ENCODE results near the gene SYN1. TPM values are rescaled to one million over a fixed set of nuclear protein-coding genes. Genes with fewer than 3 reads are reported as not detected.
A peak's percentile ranks its signal among the peaks of the same experiment; 100 is the strongest.
"Not testable (repeated sequence)": the region's sequence is repeated elsewhere in the genome, so short reads cannot be mapped to it uniquely, and the experiment has no call there.

SYN1 gene
- polyA plus RNA-seq (2013, experiment 1 of 2), result 8.3 TPM
- 10.6 TPM for polyA plus RNA-seq (2013, experiment 2 of 2)

DNA sequence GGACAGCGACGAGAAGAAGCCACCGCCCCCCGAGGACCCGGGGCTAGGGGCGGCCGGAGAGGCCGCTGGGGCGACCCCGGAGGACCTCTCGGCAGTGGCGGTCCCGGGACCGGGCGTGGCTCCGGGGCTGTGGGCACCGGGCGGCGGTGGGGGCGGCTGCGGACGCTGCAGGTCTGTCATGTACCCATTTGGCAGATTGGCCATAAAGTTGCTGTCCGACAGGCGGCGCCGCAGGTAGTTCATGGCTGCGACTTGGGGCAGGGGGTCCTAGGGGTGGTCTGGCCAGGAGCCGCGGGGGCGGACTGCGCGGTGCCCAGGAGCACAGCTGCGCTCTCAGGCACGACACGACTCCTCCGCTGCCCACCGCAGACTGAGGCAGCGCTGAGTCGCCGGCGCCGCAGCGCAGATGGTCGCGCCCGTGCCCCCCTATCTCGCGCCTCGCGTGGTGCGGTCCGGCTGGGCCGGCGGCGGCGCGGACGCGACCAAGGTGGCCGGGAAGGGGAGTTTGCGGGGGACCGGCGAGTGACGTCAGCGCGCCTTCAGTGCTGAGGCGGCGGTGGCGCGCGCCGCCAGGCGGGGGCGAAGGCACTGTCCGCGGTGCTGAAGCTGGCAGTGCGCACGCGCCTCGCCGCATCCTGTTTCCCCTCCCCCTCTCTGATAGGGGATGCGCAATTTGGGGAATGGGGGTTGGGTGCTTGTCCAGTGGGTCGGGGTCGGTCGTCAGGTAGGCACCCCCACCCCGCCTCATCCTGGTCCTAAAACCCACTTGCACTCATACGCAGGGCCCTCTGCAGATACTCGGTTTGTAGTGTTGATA lies at the start of gene SYN1:
Gene SYN1 (minus strand): TSS at position 372 of the 817 bp plus-strand sequence. CDS start 129 bp downstream, at position 243.
- no peak within 1 kb of the TSS for H3K9ac ChIP-seq (ENCODE audit: low read depth, low read length)
- no peaks in the 10 kb centered on the region for H3K36me3 ChIP-seq (ENCODE audit: insufficient read depth, low read length)
- WGBS, result 1% methylated on average over 64 of the region's 88 CpGs
- peak within 1 kb of the TSS; percentile 54 for H3K4me3 ChIP-seq (ENCODE audit: low read length)
- no peaks in the 10 kb centered on the region; the same call in 1 of the 2 replicates for H3K4me1 ChIP-seq (ENCODE audit: insufficient read depth, low read length)
- peaks cover 6% of the 10 kb centered on the region for H3K27me3 ChIP-seq (ENCODE audit: insufficient read depth, low read length)
- H3K9me3 ChIP-seq (ENCODE audit: insufficient read depth, low read depth, low read length), result no peaks in the 10 kb centered on the region
- H3K27ac ChIP-seq (ENCODE audit: low read depth, low read length), result no peak within 1 kb of the TSS

DNA sequence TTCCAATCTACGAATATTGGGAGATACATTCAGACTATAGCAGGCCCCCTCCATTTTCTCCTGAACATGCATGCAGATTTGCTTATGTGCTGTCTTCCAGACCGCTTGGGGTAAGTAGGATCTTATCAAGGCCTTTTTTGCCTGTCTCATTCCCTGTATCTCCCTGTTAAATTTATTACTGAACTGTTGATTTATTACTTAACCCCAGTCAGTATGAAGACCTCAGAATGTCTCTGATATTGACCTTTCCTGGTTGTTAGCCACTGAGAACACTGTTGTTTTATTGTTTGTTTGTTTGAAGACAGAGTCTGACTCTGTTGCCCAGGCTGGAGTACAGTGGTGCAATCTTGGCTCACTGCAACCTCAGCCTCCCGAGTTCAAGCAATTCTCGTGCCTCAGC lies 46.1 kb upstream of the SYN1 start:
- not testable (repeated sequence) for H3K36me3 ChIP-seq (ENCODE audit: insufficient read depth, low read length); H3K4me3 ChIP-seq (ENCODE audit: low read length); H3K27ac ChIP-seq (ENCODE audit: low read depth, low read length); H3K27me3 ChIP-seq (ENCODE audit: insufficient read depth, low read length); H3K9ac ChIP-seq (ENCODE audit: low read depth, low read length); H3K9me3 ChIP-seq (ENCODE audit: insufficient read depth, low read depth, low read length); H3K4me1 ChIP-seq (ENCODE audit: insufficient read depth, low read length)
- WGBS, result 98% methylated on average over 3 of the region's 4 CpGs

DNA sequence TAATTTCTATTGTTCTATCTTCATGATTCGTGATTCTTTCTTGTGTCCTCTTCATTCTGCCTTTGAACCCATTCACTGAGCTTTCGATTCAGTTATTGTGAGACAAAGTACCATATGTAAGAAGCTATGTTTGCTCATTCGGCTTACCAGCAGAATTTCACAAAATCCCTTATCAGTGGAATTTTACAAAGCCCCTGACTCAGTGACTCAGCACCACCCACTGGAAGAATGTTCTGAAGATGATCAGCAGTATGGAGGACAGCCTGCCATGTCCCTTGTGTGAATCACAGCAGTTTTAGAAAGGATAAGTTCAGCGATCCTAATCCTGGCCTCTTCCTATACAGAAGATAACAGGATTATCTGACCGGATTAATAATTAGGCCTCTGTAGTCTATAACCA lies 45.1 kb upstream of the SYN1 start:
- H3K36me3 ChIP-seq (ENCODE audit: insufficient read depth, low read length), result no peaks in the 10 kb centered on the region
- H3K27me3 ChIP-seq (ENCODE audit: insufficient read depth, low read length), result no peaks in the 10 kb centered on the region
- WGBS, result 90% methylated on average over 3 of the region's 5 CpGs
- peaks cover 6% of the 10 kb centered on the region; the same call in 1 of the 2 replicates for H3K4me1 ChIP-seq (ENCODE audit: insufficient read depth, low read length)
- H3K27ac ChIP-seq (ENCODE audit: low read depth, low read length), result no peak overlapping the region
- no peaks in the 10 kb centered on the region for H3K9me3 ChIP-seq (ENCODE audit: insufficient read depth, low read depth, low read length)
- no peak overlapping the region for H3K4me3 ChIP-seq (ENCODE audit: low read length)
- H3K9ac ChIP-seq (ENCODE audit: low read depth, low read length), result no peak overlapping the region

DNA sequence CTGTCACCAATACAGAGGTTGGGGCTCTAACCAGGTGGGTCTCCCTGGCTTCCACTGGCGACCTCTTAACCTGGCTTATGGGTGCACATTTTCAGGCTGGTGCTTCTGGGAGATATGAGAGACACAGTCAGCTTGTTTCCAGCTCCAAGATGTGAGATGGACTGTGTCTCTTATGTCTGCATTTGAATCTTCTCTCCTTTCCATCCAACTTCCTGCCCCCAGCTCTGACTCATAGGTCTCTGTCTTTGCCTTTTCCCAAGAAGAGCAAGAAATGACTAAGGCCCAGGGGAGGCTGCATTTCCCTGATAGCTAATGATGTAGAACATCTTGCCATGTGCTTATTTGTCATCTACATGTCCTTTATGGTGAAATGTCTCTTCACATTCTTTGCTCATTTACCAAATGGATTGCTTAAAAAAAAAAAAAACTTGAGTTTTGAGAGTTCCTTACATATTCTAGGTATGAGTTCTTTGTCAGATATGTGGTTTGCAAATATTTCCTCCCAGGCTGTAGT lies 42.5 kb upstream of the SYN1 start:
- Histone ChIP-seq H3K4me1 (ENCODE audit: insufficient read depth, low read length) (peaks cover 6% of the 10 kb centered on the region; the same call in 1 of the 2 replicates), H3K36me3 (ENCODE audit: insufficient read depth, low read length) (peaks cover 5% of the 10 kb centered on the region), H3K27me3 (ENCODE audit: insufficient read depth, low read length) (no peaks in the 10 kb centered on the region), H3K27ac (ENCODE audit: low read depth, low read length) (no peak overlapping the region), H3K9ac (ENCODE audit: low read depth, low read length) (no peak overlapping the region), H3K4me3 (ENCODE audit: low read length) (no peak overlapping the region), H3K9me3 (ENCODE audit: insufficient read depth, low read depth, low read length) (no peaks in the 10 kb centered on the region)
- WGBS, result 89% methylated on average over 1 of the region's 1 CpG

DNA sequence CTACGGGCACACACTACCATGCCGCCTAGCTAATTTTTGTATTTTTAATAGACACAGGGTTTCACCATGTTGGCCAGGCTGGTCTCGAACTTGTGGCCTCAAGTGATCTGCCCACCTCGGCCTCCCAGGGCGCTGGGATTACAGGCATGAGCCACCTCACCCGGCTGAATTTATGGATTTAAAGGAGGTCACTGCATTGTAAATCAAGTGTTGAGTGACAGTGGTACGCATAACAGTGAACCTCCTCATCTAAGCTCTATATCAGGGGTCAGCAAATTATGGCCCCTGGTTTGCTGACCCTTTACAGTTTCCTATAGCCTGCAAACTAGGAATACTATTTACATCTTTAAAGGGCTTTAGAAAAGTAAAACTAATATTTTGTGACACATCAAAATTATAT lies 41.9 kb upstream of the SYN1 start:
- H3K36me3 ChIP-seq (ENCODE audit: insufficient read depth, low read length), result peaks cover 11% of the 10 kb centered on the region
- H3K9ac ChIP-seq (ENCODE audit: low read depth, low read length), result no peak overlapping the region
- no peak overlapping the region for H3K27ac ChIP-seq (ENCODE audit: low read depth, low read length)
- H3K9me3 ChIP-seq (ENCODE audit: insufficient read depth, low read depth, low read length), result no peaks in the 10 kb centered on the region
- H3K4me3 ChIP-seq (ENCODE audit: low read length), result no peak overlapping the region
- H3K4me1 ChIP-seq (ENCODE audit: insufficient read depth, low read length), result peaks cover 6% of the 10 kb centered on the region; the same call in 1 of the 2 replicates
- WGBS, result 91% methylated on average over 7 of the region's 7 CpGs
- no peaks in the 10 kb centered on the region for H3K27me3 ChIP-seq (ENCODE audit: insufficient read depth, low read length)

DNA sequence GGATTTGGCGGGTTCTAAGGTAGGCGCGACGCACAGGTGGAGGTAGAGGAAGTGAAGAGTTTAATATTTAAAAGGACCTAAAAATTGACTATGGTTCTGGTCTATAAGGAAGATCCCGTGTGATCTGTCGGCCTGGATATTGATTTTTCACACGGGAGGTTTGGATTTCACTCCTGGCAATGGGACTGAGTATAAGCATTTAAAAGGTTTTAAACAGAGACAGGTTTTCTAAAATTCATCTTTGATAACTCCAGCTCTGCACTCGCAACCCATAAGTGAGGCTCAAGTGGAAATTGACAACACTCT lies 39.7 kb upstream of the SYN1 start:
- 37% methylated on average over 8 of the region's 8 CpGs for WGBS

DNA sequence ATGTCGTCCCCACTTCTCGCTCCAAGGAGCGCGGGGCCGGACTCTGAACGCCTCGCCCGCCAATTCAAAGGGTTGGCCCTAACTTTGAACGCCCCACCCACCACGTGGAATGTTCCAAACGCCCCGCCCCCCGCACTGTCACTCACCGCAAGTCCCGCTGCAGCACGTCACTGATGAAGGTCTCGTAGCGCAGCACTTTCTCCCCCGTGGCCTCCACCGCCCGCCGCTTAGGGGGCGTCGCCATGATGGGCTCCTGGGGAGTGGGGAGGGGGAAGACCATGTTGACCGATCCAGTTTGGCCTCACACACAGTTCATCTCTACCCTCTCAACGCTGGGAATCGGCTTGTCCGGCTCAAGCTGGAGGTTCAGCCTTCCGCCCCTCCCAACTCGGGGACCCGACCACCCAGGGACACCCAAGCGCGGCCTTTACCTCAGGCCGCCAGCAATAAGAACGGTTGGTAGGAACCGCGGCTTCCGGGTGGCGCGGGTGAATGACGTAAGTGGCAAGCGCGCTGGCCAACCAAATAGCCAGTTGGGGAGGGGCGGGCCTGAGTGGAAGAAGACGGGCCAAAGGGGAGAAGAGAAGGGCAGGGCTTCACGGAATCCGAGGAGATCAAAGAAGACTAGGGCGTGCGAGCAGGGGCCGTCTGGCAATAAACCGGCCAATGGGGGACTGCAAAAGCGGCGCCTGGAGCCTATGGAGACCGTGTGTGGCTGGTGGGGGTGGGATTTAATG lies 39.2 kb upstream of the SYN1 start, which contains the start of gene UXT:
Gene UXT (minus strand): TSS at position 497 of the 737 bp plus-strand sequence. CDS start 253 bp downstream, at position 244.
- H3K4me3 ChIP-seq (ENCODE audit: low read length), result peak within 1 kb of the TSS; percentile 99
- H3K27ac ChIP-seq (ENCODE audit: low read depth, low read length), result peak within 1 kb of the TSS; percentile 100
- H3K4me1 ChIP-seq (ENCODE audit: insufficient read depth, low read length), result peaks cover 6% of the 10 kb centered on the region; the same call in 1 of the 2 replicates
- no peaks in the 10 kb centered on the region for H3K9me3 ChIP-seq (ENCODE audit: insufficient read depth, low read depth, low read length)
- H3K36me3 ChIP-seq (ENCODE audit: insufficient read depth, low read length), result peaks cover 25% of the 10 kb centered on the region
- under 1% methylated on average over 48 of the region's 54 CpGs for WGBS
- peak within 1 kb of the TSS; percentile 98 for H3K9ac ChIP-seq (ENCODE audit: low read depth, low read length)
- H3K27me3 ChIP-seq (ENCODE audit: insufficient read depth, low read length), result no peaks in the 10 kb centered on the region

More for the DNA sequence above, 39.7 kb upstream of the SYN1 start:
- no peaks in the 10 kb centered on the region for H3K27me3 ChIP-seq (ENCODE audit: insufficient read depth, low read length)
- no peak overlapping the region for H3K27ac ChIP-seq (ENCODE audit: low read depth, low read length)
- H3K4me3 ChIP-seq (ENCODE audit: low read length), result peak overlapping the region; percentile 99
- peaks cover 6% of the 10 kb centered on the region; the same call in 1 of the 2 replicates for H3K4me1 ChIP-seq (ENCODE audit: insufficient read depth, low read length)
- H3K9ac ChIP-seq (ENCODE audit: low read depth, low read length), result no peak overlapping the region
- H3K9me3 ChIP-seq (ENCODE audit: insufficient read depth, low read depth, low read length), result no peaks in the 10 kb centered on the region
- peaks cover 24% of the 10 kb centered on the region for H3K36me3 ChIP-seq (ENCODE audit: insufficient read depth, low read length)

DNA sequence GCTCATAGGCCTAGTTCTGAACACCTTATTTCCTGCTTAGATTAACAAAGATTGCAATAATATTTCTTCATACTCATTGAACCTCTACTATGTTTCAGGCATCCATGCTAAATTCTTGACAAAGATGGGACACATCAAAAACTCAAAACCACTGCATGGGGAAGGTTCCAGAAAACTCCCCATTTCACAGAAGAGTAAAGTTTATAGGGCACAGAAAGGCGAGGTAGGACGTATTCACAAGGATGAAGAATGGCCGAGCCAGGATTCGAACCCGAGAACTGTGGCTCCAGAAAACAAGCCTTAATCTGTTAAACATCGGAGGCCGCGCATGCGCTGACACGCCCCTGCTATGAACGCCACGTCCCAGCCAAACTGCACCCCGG lies 38.6 kb upstream of the SYN1 start:
- 4% methylated on average over 13 of the region's 13 CpGs for WGBS
- peak overlapping the region; percentile 79 for H3K27ac ChIP-seq (ENCODE audit: low read depth, low read length)

DNA sequence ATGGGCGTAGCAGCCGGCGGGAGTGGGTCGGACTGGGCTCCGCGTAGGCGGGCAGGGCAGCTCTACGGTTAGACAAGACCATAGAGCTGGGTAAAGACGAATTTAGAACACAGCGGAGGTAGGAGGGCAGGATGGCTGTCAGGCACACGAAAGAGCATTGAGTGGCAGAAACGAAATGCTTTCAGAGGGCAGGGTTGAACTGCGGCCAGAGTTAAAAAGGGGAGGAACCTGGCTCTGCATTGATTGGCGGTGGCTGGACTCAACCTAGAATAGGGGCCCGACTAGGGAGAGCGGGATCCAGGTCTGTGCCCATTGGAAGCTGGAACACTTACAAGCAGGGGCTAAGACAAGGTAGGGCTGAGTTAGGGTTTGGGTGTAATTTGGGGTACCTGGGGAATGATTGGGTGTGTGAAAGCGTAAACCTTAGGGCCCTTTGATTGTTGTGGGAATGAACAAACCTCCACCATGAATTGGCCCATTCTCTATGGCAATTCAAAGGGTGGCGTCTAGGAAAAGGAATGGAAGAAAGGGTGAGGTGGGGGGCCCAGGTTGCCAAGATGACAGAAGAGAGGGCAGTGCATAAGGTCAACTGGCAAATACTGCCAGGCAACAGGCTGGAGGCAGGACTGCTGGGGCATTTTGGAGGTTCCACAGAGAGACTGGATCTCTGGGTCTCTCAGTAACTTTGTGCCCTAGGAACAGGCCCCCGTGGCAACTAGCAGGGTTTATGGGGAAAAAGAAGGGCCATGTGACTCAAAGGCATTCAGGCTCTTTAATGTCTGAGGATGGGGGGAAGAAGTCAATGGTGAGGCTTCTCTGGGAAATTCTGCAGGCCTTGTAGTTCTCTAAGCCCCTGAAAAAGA lies 31.6 kb upstream of the SYN1 start:
- no peaks in the 10 kb centered on the region for H3K27me3 ChIP-seq (ENCODE audit: insufficient read depth, low read length)
- H3K9ac ChIP-seq (ENCODE audit: low read depth, low read length), result peak overlapping the region; percentile 50
- H3K27ac ChIP-seq (ENCODE audit: low read depth, low read length), result peak overlapping the region; percentile 69; the same call in 1 of the 2 replicates
- H3K9me3 ChIP-seq (ENCODE audit: insufficient read depth, low read depth, low read length), result no peaks in the 10 kb centered on the region
- H3K36me3 ChIP-seq (ENCODE audit: insufficient read depth, low read length), result peaks cover 29% of the 10 kb centered on the region
- no peaks in the 10 kb centered on the region for H3K4me1 ChIP-seq (ENCODE audit: insufficient read depth, low read length)
- 16% methylated on average over 19 of the region's 19 CpGs for WGBS
- peak overlapping the region; percentile 64 for H3K4me3 ChIP-seq (ENCODE audit: low read length)

More for the DNA sequence above, 38.6 kb upstream of the SYN1 start:
- Histone ChIP-seq H3K36me3 (ENCODE audit: insufficient read depth, low read length) (peaks cover 31% of the 10 kb centered on the region), H3K9ac (ENCODE audit: low read depth, low read length) (peak overlapping the region; percentile 98), H3K9me3 (ENCODE audit: insufficient read depth, low read depth, low read length) (no peaks in the 10 kb centered on the region), H3K4me3 (ENCODE audit: low read length) (peak overlapping the region; percentile 99), H3K4me1 (ENCODE audit: insufficient read depth, low read length) (peaks cover 6% of the 10 kb centered on the region; the same call in 1 of the 2 replicates), H3K27me3 (ENCODE audit: insufficient read depth, low read length) (no peaks in the 10 kb centered on the region)

DNA sequence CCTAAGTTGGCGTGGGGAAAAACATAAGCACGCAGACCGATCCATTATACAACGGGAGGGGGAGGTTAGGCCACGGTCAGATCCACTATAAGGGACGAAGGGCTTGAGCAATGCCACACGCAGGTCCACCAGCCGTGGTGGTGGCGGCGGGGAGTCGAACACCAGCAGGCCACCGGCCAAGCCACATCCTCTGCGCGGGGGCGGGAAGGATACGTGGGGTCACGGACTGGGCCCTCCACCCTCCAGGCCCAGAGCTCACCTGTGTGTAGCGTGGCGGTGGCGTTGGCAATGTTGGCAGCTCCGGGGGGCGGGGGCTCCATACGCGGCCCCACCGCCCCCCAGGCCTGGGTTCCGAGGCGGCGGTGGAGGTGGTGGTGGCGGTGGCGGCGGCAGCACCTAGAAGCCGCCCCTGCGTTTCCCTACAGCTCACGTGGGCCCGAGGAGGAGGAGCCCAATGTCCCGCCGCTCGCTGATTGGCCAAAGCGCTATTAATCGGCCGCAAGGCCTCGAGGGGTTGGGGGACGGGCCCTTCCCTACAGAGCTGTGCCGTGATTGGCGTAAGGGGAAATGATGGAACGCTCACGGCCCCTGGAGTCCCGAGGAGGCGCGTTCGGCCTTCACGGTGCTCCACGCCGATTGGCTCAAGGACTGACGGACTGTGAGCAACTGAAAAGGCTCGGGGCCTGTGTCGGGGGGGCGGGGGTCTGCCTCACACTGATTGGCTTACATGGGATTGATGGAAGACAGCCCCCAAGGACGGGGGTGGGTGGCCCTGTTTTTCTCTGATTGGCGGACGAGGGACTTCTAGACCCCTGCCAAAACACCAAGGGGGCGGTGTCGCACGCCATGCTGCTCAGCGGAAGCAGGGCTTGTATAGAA lies 30.7 kb upstream of the SYN1 start, which contains the start of gene ELK1:
Gene ELK1 (minus strand): TSS at position 400 of the 879 bp plus-strand sequence. CDS start 9,122 bp downstream, outside the sequence.
- H3K27ac ChIP-seq (ENCODE audit: low read depth, low read length), result peak within 1 kb of the TSS; percentile 69; the same call in 1 of the 2 replicates
- under 1% methylated on average over 56 of the region's 65 CpGs for WGBS

More for the DNA sequence above, 30.7 kb upstream of the SYN1 start, which contains the start of gene ELK1:
- Histone ChIP-seq H3K27me3 (ENCODE audit: insufficient read depth, low read length) (no peaks in the 10 kb centered on the region), H3K9ac (ENCODE audit: low read depth, low read length) (peak within 1 kb of the TSS; percentile 84), H3K4me3 (ENCODE audit: low read length) (peak within 1 kb of the TSS; percentile 74), H3K9me3 (ENCODE audit: insufficient read depth, low read depth, low read length) (no peaks in the 10 kb centered on the region), H3K4me1 (ENCODE audit: insufficient read depth, low read length) (no peaks in the 10 kb centered on the region), H3K36me3 (ENCODE audit: insufficient read depth, low read length) (peaks cover 21% of the 10 kb centered on the region)
